Stimulated activated effector memory CD8-positive, alpha-beta T cell treated with anti-CD3 and anti-CD28 coated beads, Interleukin-12 subunit alpha, Interleukin-12 subunit beta, amount 100 ng/mL, for 72 hours (primary cell): ENCODE data around the gene SYNPR.
"Not testable (repeated sequence)": the region's sequence is repeated elsewhere in the genome, so short reads cannot be mapped to it uniquely, and the experiment has no call there.

Source experiments
- ATAC-seq: fragments of 150-1000 bp; cut with Tn5 transposase; 2 replicates; pipeline ENCODE4 v1.10.0; 2021
- DNase-seq, 2 donors: peaks; one replicate each; pipeline ENCODE4 v3.0.0; 2021 to 2022; ENCODE audit warnings: low spot score in 2 of 2
- H3K27ac Mint-ChIP-seq: one replicate; pipeline ENCODE4 v1.8.0; 2022; ENCODE audit warnings: mild to moderate bottlenecking, mixed read lengths
- H3K36me3 Mint-ChIP-seq: one replicate; pipeline ENCODE4 v1.8.0; 2022; ENCODE audit warnings: mild to moderate bottlenecking, mixed read lengths
- H3K4me1 Mint-ChIP-seq: one replicate; pipeline ENCODE4 v1.8.0; 2022; ENCODE audit warnings: mixed read lengths
- H3K4me3 Mint-ChIP-seq: one replicate; pipeline ENCODE4 v1.8.0; 2022; ENCODE audit warnings: mild to moderate bottlenecking, mixed read lengths
- H3K9me3 Mint-ChIP-seq: one replicate; pipeline ENCODE4 v1.8.0; 2022; ENCODE audit warnings: mixed read lengths

The SYNPR gene

GRCh38 chr3:63613561-63613960, 335.5 kb downstream of the SYNPR start:
- ATAC-seq (no peak), DNase-seq (no peak)
- Mint-ChIP-seq H3K36me3 (no peaks in the 10 kb centered on the region), H3K4me3 (no peak overlapping the region), H3K4me1 (no peaks in the 10 kb centered on the region), H3K27ac (no peak overlapping the region), H3K9me3 (no peaks in the 10 kb centered on the region)

GRCh38 chr3:63617391-63617790, 339.3 kb downstream of the SYNPR start:
- H3K27ac Mint-ChIP-seq: no peak overlapping the region

GRCh38 chr3:63624941-63625560, 346.9 kb downstream of the SYNPR start:
- H3K27ac Mint-ChIP-seq: no peak overlapping the region
- ATAC-seq: no peak
- peaks cover 3% of the 10 kb centered on the region for H3K9me3 Mint-ChIP-seq
- H3K36me3 Mint-ChIP-seq: no peaks in the 10 kb centered on the region
- no peak for DNase-seq
- no peaks in the 10 kb centered on the region for H3K4me1 Mint-ChIP-seq
- no peak overlapping the region for H3K4me3 Mint-ChIP-seq

More at GRCh38 chr3:63617391-63617790, 339.3 kb downstream of the SYNPR start:
- peaks cover 3% of the 10 kb centered on the region for H3K9me3 Mint-ChIP-seq
- H3K4me3 Mint-ChIP-seq: no peak overlapping the region
- DNase-seq (no peak), ATAC-seq (no peak)
- H3K36me3 Mint-ChIP-seq: no peaks in the 10 kb centered on the region
- no peaks in the 10 kb centered on the region for H3K4me1 Mint-ChIP-seq

- Mint-ChIP-seq H3K36me3 (no peaks in the 10 kb centered on the region), H3K27ac (no peak overlapping the region), H3K4me1 (no peaks in the 10 kb centered on the region), H3K4me3 (no peak overlapping the region), H3K9me3 (peaks cover 7% of the 10 kb centered on the region)
- DNase-seq (no peak), ATAC-seq (no peak)
Measured at GRCh38 chr3:63631670-63632069, 353.6 kb downstream of the SYNPR start.

GRCh38 chr3:63635186-63635585, 357.1 kb downstream of the SYNPR start:
- ATAC-seq (no peak), DNase-seq (no peak)
- Mint-ChIP-seq H3K4me1 (no peaks in the 10 kb centered on the region), H3K4me3 (no peak overlapping the region), H3K27ac (no peak overlapping the region), H3K9me3 (peaks cover 7% of the 10 kb centered on the region), H3K36me3 (no peaks in the 10 kb centered on the region)

GRCh38 chr3:63639806-63640205, 361.7 kb downstream of the SYNPR start:
- H3K27ac Mint-ChIP-seq: no peak overlapping the region
- no peak for ATAC-seq
- no peak for DNase-seq
- H3K4me1 Mint-ChIP-seq: no peaks in the 10 kb centered on the region
- H3K36me3 Mint-ChIP-seq: no peaks in the 10 kb centered on the region
- no peak overlapping the region for H3K4me3 Mint-ChIP-seq
- H3K9me3 Mint-ChIP-seq: peaks cover 12% of the 10 kb centered on the region

- Mint-ChIP-seq H3K9me3 (peaks cover 7% of the 10 kb centered on the region), H3K36me3 (no peaks in the 10 kb centered on the region), H3K27ac (no peak overlapping the region), H3K4me1 (no peaks in the 10 kb centered on the region), H3K4me3 (no peak overlapping the region)
- ATAC-seq (no peak), DNase-seq (no peak)
Measured at GRCh38 chr3:63642488-63642887, 364.4 kb downstream of the SYNPR start.

GRCh38 chr3:63644212-63644797, 366.2 kb downstream of the SYNPR start:
- no peak overlapping the region for H3K27ac Mint-ChIP-seq
- H3K9me3 Mint-ChIP-seq: peaks cover 10% of the 10 kb centered on the region
- no peak overlapping the region for H3K4me3 Mint-ChIP-seq
- H3K4me1 Mint-ChIP-seq: no peaks in the 10 kb centered on the region
- DNase-seq: no peak
- ATAC-seq: no peak
- no peaks in the 10 kb centered on the region for H3K36me3 Mint-ChIP-seq

- ATAC-seq, H3K4me1 Mint-ChIP-seq, DNase-seq, H3K27ac Mint-ChIP-seq, H3K36me3 Mint-ChIP-seq, H3K4me3 Mint-ChIP-seq: not testable (repeated sequence)
- H3K9me3 Mint-ChIP-seq: peaks cover 10% of the 10 kb centered on the region
Measured at GRCh38 chr3:63644928-63645781, 367.0 kb downstream of the SYNPR start.

GRCh38 chr3:63652066-63652725, 374.1 kb downstream of the SYNPR start, which contains the start of gene SNTN:
TSS of gene SNTN (plus strand) at chr3:63652675. CDS start at chr3:63652688, 13 bp downstream.
- ATAC-seq: no peak
- Mint-ChIP-seq H3K4me3 (no peak within 1 kb of the TSS), H3K4me1 (no peaks in the 10 kb centered on the region), H3K36me3 (no peaks in the 10 kb centered on the region), H3K9me3 (peaks cover 3% of the 10 kb centered on the region), H3K27ac (no peak within 1 kb of the TSS)
- DNase-seq: no peak

- ATAC-seq: no peak
- H3K36me3 Mint-ChIP-seq: no peaks in the 10 kb centered on the region
- no peak overlapping the region for H3K27ac Mint-ChIP-seq
- no peak for DNase-seq
- H3K4me3 Mint-ChIP-seq: no peak overlapping the region
- no peaks in the 10 kb centered on the region for H3K9me3 Mint-ChIP-seq
- no peaks in the 10 kb centered on the region for H3K4me1 Mint-ChIP-seq
Measured at GRCh38 chr3:63654211-63654610, 376.1 kb downstream of the SYNPR start.

GRCh38 chr3:63654931-63655330, 376.8 kb downstream of the SYNPR start:
- ATAC-seq: no peak

GRCh38 chr3:63655519-63655918, 377.4 kb downstream of the SYNPR start:
- Mint-ChIP-seq H3K4me3 (no peak overlapping the region), H3K27ac (no peak overlapping the region), H3K36me3 (no peaks in the 10 kb centered on the region), H3K4me1 (no peaks in the 10 kb centered on the region), H3K9me3 (no peaks in the 10 kb centered on the region)
- DNase-seq (no peak), ATAC-seq (no peak)

More at GRCh38 chr3:63654931-63655330, 376.8 kb downstream of the SYNPR start:
- H3K4me1 Mint-ChIP-seq: no peaks in the 10 kb centered on the region
- H3K27ac Mint-ChIP-seq: no peak overlapping the region
- H3K36me3 Mint-ChIP-seq: no peaks in the 10 kb centered on the region
- H3K9me3 Mint-ChIP-seq: no peaks in the 10 kb centered on the region
- H3K4me3 Mint-ChIP-seq: no peak overlapping the region
- DNase-seq: no peak

- Mint-ChIP-seq H3K4me1 (no peaks in the 10 kb centered on the region), H3K27ac (no peak overlapping the region), H3K4me3 (no peak overlapping the region), H3K9me3 (no peaks in the 10 kb centered on the region), H3K36me3 (no peaks in the 10 kb centered on the region)
- DNase-seq: no peak
- no peak for ATAC-seq
Measured at GRCh38 chr3:63656786-63657185, 378.7 kb downstream of the SYNPR start.

- Mint-ChIP-seq H3K27ac (no peak overlapping the region), H3K36me3 (no peaks in the 10 kb centered on the region), H3K9me3 (no peaks in the 10 kb centered on the region), H3K4me1 (no peaks in the 10 kb centered on the region), H3K4me3 (no peak overlapping the region)
- DNase-seq: no peak
- no peak for ATAC-seq
Measured at GRCh38 chr3:63661242-63661641, 383.1 kb downstream of the SYNPR start.
